Neural cell (in vitro differentiated cells): ENCODE results near the gene PTK6.

Experiments used
- CTCF ChIP-seq: fragments of 450-650 bp; IDR thresholded peaks from 2 replicates; pipeline ENCODE4 v1.5.1; 2014; ENCODE audit warnings: antibody characterized with exemption, mild to moderate bottlenecking, moderate library complexity; ENCODE audit not compliant: poor library complexity, severe bottlenecking
- EP300 ChIP-seq: fragments of 450-650 bp; conservative IDR thresholded peaks from 2 replicates; pipeline ENCODE4 v1.6.1; 2014; ENCODE audit warnings: antibody characterized with exemption, mild to moderate bottlenecking, moderate library complexity; ENCODE audit not compliant: poor library complexity, severe bottlenecking
- EZH2 ChIP-seq: fragments of 200-600, 300-800 bp; shearing (Covaris generic), sonication (generic); IDR thresholded peaks from 2 replicates; pipeline ENCODE4 v1.6.1; 2014; ENCODE audit warnings: antibody characterized with exemption, low read length, borderline replicate concordance, mild to moderate bottlenecking; ENCODE audit not compliant: insufficient read depth, poor library complexity, severe bottlenecking
- MXI1 ChIP-seq: fragments of 450-650 bp; conservative IDR thresholded peaks from 2 replicates; pipeline ENCODE4 v1.6.1; 2014; ENCODE audit warnings: antibody characterized with exemption, mild to moderate bottlenecking; ENCODE audit not compliant: poor library complexity, severe bottlenecking
- POLR2AphosphoS5 ChIP-seq: IDR thresholded peaks from 2 replicates; pipeline ENCODE4 v1.6.1; 2012
- TAF1 ChIP-seq: IDR thresholded peaks from 2 replicates; pipeline ENCODE4 v1.6.1; 2012; ENCODE audit warnings: low read depth

DNA sequence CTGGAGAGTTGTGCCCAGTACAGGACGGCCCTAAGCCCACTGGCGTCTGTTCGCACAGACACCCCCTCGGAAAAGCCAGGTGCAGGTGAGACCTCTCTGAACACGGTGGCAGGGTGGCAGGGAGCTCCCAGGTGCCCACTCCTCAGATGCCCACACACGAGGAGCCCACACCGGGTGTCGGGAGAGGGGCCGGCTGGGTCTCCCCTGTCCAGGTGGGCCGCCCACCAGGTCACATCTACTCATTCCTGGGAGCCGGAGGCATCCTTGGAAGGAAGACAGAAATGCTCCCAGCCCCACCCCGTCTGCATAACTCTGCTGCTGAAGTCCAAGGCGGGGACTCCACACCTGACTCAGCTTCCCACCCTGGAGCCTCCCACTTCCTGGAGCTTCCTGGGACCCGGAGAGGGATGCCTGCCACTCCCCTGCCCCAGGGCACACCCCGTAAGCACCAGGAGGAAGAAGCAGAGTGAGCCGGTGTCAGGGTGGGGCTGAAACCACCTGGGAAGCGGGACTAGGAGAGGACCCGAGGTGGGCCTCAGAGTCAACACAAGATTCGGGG is 7.9 kb upstream of the PTK6 start:
- TF ChIP-seq POLR2AphosphoS5, result no peak
- no peak for TF ChIP-seq MXI1
- no peak for TF ChIP-seq CTCF
- no peak for TF ChIP-seq TAF1
- TF ChIP-seq EZH2, result no peak
- no peak for TF ChIP-seq EP300
